CD14-positive monocyte (primary cell): Measurements from ENCODE around the gene DDX51. TPM values are rescaled to one million over a fixed set of nuclear protein-coding genes. Genes with fewer than 3 reads are reported as not detected.

Source experiments
- DNase-seq, 3 donors: peaks; one replicate each; pipeline ENCODE4 v3.0.0-alpha.2; 2011 to 2022
- H2AFZ ChIP-seq: 2 replicates; pipeline ENCODE4 v1.6.0; 2012; ENCODE audit warnings: mild to moderate bottlenecking, low read depth, low read length, inconsistent platforms; ENCODE audit not compliant: insufficient read depth, poor library complexity, severe bottlenecking
- H3K27ac ChIP-seq, 2 donors: 1 replicate in 1 of 2; 2 replicates in 1 of 2; pipeline ENCODE4 v1.5.1; 2012 to 2013; ENCODE audit warnings: low read length in 2 of 2, control low read depth in 1 of 2, inconsistent platforms in 1 of 2, low read depth in 1 of 2, mild to moderate bottlenecking in 1 of 2
- H3K27me3 ChIP-seq, 2 donors: one replicate each; pipeline versions ENCODE4 v1.6.0 to v1.6.1; 2011 to 2013; ENCODE audit warnings: low read length in 2 of 2; ENCODE audit not compliant: control insufficient read depth in 2 of 2, insufficient read depth in 2 of 2
- H3K36me3 ChIP-seq, 2 donors: replicated peaks in 1 of 2; 1 replicate in 1 of 2; 2 replicates in 1 of 2; pipeline versions ENCODE4 v1.5.1 to v1.6.1; 2012 to 2013; ENCODE audit warnings: low read length in 2 of 2, control low read depth in 1 of 2, inconsistent platforms in 1 of 2, mild to moderate bottlenecking in 1 of 2; ENCODE audit not compliant: insufficient read depth in 2 of 2, control insufficient read depth in 1 of 2
- H3K4me1 ChIP-seq, 2 donors: 1 replicate in 1 of 2; 2 replicates in 1 of 2; pipeline versions ENCODE4 v1.5.1 to v1.6.1; 2012 to 2013; ENCODE audit warnings: low read length in 2 of 2, control low read depth in 1 of 2, inconsistent platforms in 1 of 2, mild to moderate bottlenecking in 1 of 2, moderate library complexity in 1 of 2; ENCODE audit not compliant: insufficient read depth in 2 of 2, control insufficient read depth in 1 of 2
- H3K4me2 ChIP-seq: replicated peaks from 2 replicates; pipeline ENCODE3; 2012; ENCODE audit warnings: low read length, moderate library complexity, mild to moderate bottlenecking; ENCODE audit not compliant: poor library complexity, severe bottlenecking; ENCODE audit errors: extremely low read depth
- H3K4me3 ChIP-seq, 3 experiments: fragments of 200-600 bp in 1 of 3; sonication (generic) in 1 of 3; replicated peaks in 1 of 3; 1 replicate in 2 of 3; 2 replicates in 1 of 3; pipeline ENCODE4 v1.5.1; 2011 to 2013; ENCODE audit warnings: low read length in 3 of 3, mild to moderate bottlenecking in 3 of 3, control low read depth in 2 of 3, low read depth in 2 of 3, inconsistent platforms in 1 of 3, moderate library complexity in 1 of 3
- H3K79me2 ChIP-seq: 2 replicates; pipeline ENCODE4 v1.6.0; 2012; ENCODE audit warnings: mild to moderate bottlenecking, control low read depth, inconsistent platforms, low read length, moderate library complexity; ENCODE audit not compliant: insufficient read depth
- H3K9ac ChIP-seq: 2 replicates; pipeline ENCODE4 v1.6.0; 2017; ENCODE audit warnings: low read length, mild to moderate bottlenecking; ENCODE audit not compliant: insufficient read depth, poor library complexity, severe bottlenecking
- H3K9me3 ChIP-seq, 2 donors: replicated peaks in 1 of 2; 1 replicate in 1 of 2; 2 replicates in 1 of 2; pipeline versions ENCODE4 v1.5.1 to v1.6.1; 2012 to 2013; ENCODE audit warnings: low read length in 2 of 2, control low read depth in 1 of 2; ENCODE audit not compliant: control insufficient read depth in 1 of 2, insufficient read depth in 1 of 2
- H4K20me1 ChIP-seq: 2 replicates; pipeline ENCODE4 v1.6.0; 2012; ENCODE audit warnings: mild to moderate bottlenecking, low read length, control low read depth, moderate library complexity; ENCODE audit not compliant: insufficient read depth
- H3K27ac Mint-ChIP-seq, 7 donors: one replicate each; pipeline ENCODE4 v1.8.0; 2020; ENCODE audit warnings: mild to moderate bottlenecking in 7 of 7, mixed read lengths in 7 of 7, moderate library complexity in 6 of 7, inconsistent platforms in 2 of 7
- H3K27me3 Mint-ChIP-seq, 3 donors: one replicate each; pipeline ENCODE4 v1.8.0; 2021 to 2022; ENCODE audit warnings: low read depth in 3 of 3, mild to moderate bottlenecking in 3 of 3, mixed read lengths in 3 of 3, moderate library complexity in 3 of 3, inconsistent platforms in 1 of 3
- H3K36me3 Mint-ChIP-seq, 2 donors: one replicate each; pipeline ENCODE4 v1.8.0; 2020; ENCODE audit warnings: mixed read lengths in 2 of 2, inconsistent platforms in 1 of 2, mild to moderate bottlenecking in 1 of 2
- H3K4me1 Mint-ChIP-seq: one replicate; pipeline ENCODE4 v1.8.0; 2020; ENCODE audit warnings: mild to moderate bottlenecking, mixed read lengths
- H3K4me3 Mint-ChIP-seq, 2 donors: one replicate each; pipeline ENCODE4 v1.8.0; 2020; ENCODE audit warnings: mild to moderate bottlenecking in 2 of 2, mixed read lengths in 2 of 2, moderate library complexity in 1 of 2
- H3K9me3 Mint-ChIP-seq, 7 donors: one replicate each; pipeline ENCODE4 v1.8.0; 2020 to 2022; ENCODE audit warnings: mixed read lengths in 7 of 7, mild to moderate bottlenecking in 6 of 7, moderate library complexity in 6 of 7, inconsistent platforms in 2 of 7
- CTCF ChIP-seq: fragments of 200-600 bp; IDR thresholded peaks from one replicate; pipeline ENCODE4 v1.8.0; 2022; ENCODE audit warnings: antibody characterized with exemption, mild to moderate bottlenecking
- WGBS: methylation state at CpG from one replicate; pipeline ENCODE4 v1.1.5; 2013; ENCODE audit warnings: missing lambda C conversion rate; ENCODE audit not compliant: insufficient coverage; 5-methylcytosine and 5-hydroxymethylcytosine counted together
- intact Hi-C, 2 donors: fragments of 100-400 bp; cut with micrococcal nuclease; formaldehyde crosslinking; loops; one replicate each; pipeline versions ENCODE4 v1.15.0 to v1.15.1; 2023
- polyA plus RNA-seq, 3 donors: library from polyadenylated mRNA; depleted of rRNA in 1 of 3; unstranded in 2 of 3; stranded (reverse) in 1 of 3; fragments of 300-500 nt in 2 of 3; fragments of >200 nt in 1 of 3; fragmentation: Illumina TruSeq in 2 of 3; gene quantifications; 1 replicate in 2 of 3; 2 replicates in 1 of 3; pipeline ENCODE4 v1.2.3, GENCODE V29; 2012 to 2021

The DDX51 gene
- polyA plus RNA-seq, 3 donors, result 1.7 to 24.9 (median 2.7) TPM

- H2AFZ ChIP-seq, result no peak overlapping the region
- Mint-ChIP-seq H3K9me3 (peaks cover 1 to 8% (median 5%) of the 10 kb centered on the region in 7 donors), H3K27ac (no peak overlapping the region), H3K36me3 (peaks cover 49 to 53% of the 10 kb centered on the region in 2 donors), H3K4me1 (no peaks in the 10 kb centered on the region), H3K27me3 (no peaks in the 10 kb centered on the region), H3K4me3 (no peak overlapping the region)
- H3K79me2 ChIP-seq, result no peaks in the 10 kb centered on the region
- no peaks in the 10 kb centered on the region for H3K9me3 ChIP-seq
- H3K27ac ChIP-seq, result no peak overlapping the region
- DNase-seq, result no peak
- no peaks in the 10 kb centered on the region for H4K20me1 ChIP-seq
- H3K36me3 ChIP-seq, result peaks cover 27 to 57% of the 10 kb centered on the region in 2 donors
- H3K4me2 ChIP-seq, result no peak overlapping the region
- H3K4me1 ChIP-seq, result no peaks in the 10 kb centered on the region
- H3K9ac ChIP-seq, result no peak overlapping the region
- 97% methylated on average over 7 of the region's 12 CpGs for WGBS
- no peak overlapping the region for H3K4me3 ChIP-seq
- H3K27me3 ChIP-seq, result no peaks in the 10 kb centered on the region
- no peak for TF ChIP-seq CTCF
- intact Hi-C loops, result no loop called here
Measured at GRCh38 chr12:132125736-132126135, 18.4 kb downstream of the DDX51 start.

- WGBS, result 87% methylated on average over 14 of the region's 19 CpGs
- Mint-ChIP-seq H3K9me3 (peaks cover 1 to 8% (median 5%) of the 10 kb centered on the region in 7 donors), H3K4me3 (no peak overlapping the region), H3K4me1 (no peaks in the 10 kb centered on the region), H3K27ac (peak overlapping the region in 1 of 7 donors; percentile 0), H3K27me3 (no peaks in the 10 kb centered on the region), H3K36me3 (peaks cover 52 to 59% of the 10 kb centered on the region in 2 donors)
- Histone ChIP-seq H3K9ac (no peak overlapping the region), H4K20me1 (no peaks in the 10 kb centered on the region), H3K4me2 (no peak overlapping the region), H3K27me3 (no peaks in the 10 kb centered on the region), H3K4me1 (no peaks in the 10 kb centered on the region), H3K36me3 (peaks cover 27 to 58% of the 10 kb centered on the region in 2 donors), H3K9me3 (no peaks in the 10 kb centered on the region), H3K4me3 (no peak overlapping the region), H3K27ac (no peak overlapping the region), H2AFZ (no peak overlapping the region), H3K79me2 (no peaks in the 10 kb centered on the region)
- peak in 1 of 3 donors; percentile 28 for DNase-seq
- intact Hi-C loops, result no loop called here
- no peak for TF ChIP-seq CTCF
Measured at GRCh38 chr12:132124766-132125425, 19.2 kb downstream of the DDX51 start.
